Measurements from ENCODE around the gene RPL32. TPM values are rescaled to one million over a fixed set of nuclear protein-coding genes. Genes with fewer than 3 reads are reported as not detected.

Gene RPL32
- total and polyA plus RNA-seq, 2 of the 4 experiments (the other 2 are of a cell fraction): 566 to 1,856 TPM

GRCh38 chr3:12871404-12871983 lies 30.1 kb upstream of the RPL32 start:
- Histone ChIP-seq H3K4me3 (ENCODE audit: insufficient read depth, low read depth, low read length) (no peak overlapping the region), H3K27me3 (ENCODE audit: control insufficient read depth, insufficient read depth, low read length) (peaks cover 25% of the 10 kb centered on the region), H2BK20ac (ENCODE audit: low read depth, low read length) (no peak overlapping the region), H3K4me1 (ENCODE audit: control insufficient read depth, insufficient read depth, low read length) (no peaks in the 10 kb centered on the region; the same call in 1 of the 2 replicates), H3K27ac (ENCODE audit: insufficient read depth, low read length) (no peak overlapping the region), H2BK15ac (ENCODE audit: low read depth, low read length) (no peak overlapping the region), H4K5ac (ENCODE audit: low read depth, low read length) (no peak overlapping the region), H3K36me3 (ENCODE audit: control insufficient read depth, insufficient read depth, low read length) (no peaks in the 10 kb centered on the region), H2AK5ac (ENCODE audit: low read depth, low read length) (no peak overlapping the region), H3K4ac (ENCODE audit: low read depth, low read length) (no peak overlapping the region), H3K9me1 (ENCODE audit: insufficient read depth, low read length) (no peaks in the 10 kb centered on the region; the same call in 1 of the 2 replicates), H3K79me1 (ENCODE audit: low read depth in 1 of 2, low read length in 2 of 2) (no peaks in the 10 kb centered on the region), H4K8ac (ENCODE audit: low read depth in 2 of 2, low read length in 2 of 2) (no peak overlapping the region), H2BK5ac (ENCODE audit: low read depth, low read length, poor library complexity, severe bottlenecking) (no peak overlapping the region), H3K4me2 (ENCODE audit: low read depth, low read length) (no peak overlapping the region), H3K14ac (replicated peaks; ENCODE audit: low read depth, low read length) (no peak overlapping the region), H3K9ac (ENCODE audit: low read depth, low read length) (no peak overlapping the region), H2BK120ac (ENCODE audit: low read depth, low read length) (no peak overlapping the region), H3K56ac (ENCODE audit: extremely low read depth, insufficient read depth, low read length) (no peak overlapping the region), H3K23ac (ENCODE audit: low read depth, low read length) (no peak overlapping the region), H2AFZ (replicated peaks; ENCODE audit: low read length, poor library complexity) (no peak overlapping the region), H3K18ac (ENCODE audit: low read depth, low read length) (no peak overlapping the region), H4K91ac (ENCODE audit: insufficient read depth, low read depth, low read length) (no peak overlapping the region), H3K9me3 (ENCODE audit: control insufficient read depth, insufficient read depth, low read length) (no peaks in the 10 kb centered on the region), H4K20me1 (ENCODE audit: insufficient read depth, low read length) (no peaks in the 10 kb centered on the region), H2AK9ac (replicated peaks; ENCODE audit: low read depth, low read length, poor library complexity) (no peak overlapping the region)
- dilution Hi-C loops (cut with HindIII; ENCODE audit: low sequenced_read_pairs, unreplicated experiment) (no loop called here), in situ Hi-C loops (cut with MboI; ENCODE audit: low sequenced_read_pairs) (no loop called here), intact Hi-C loops (cut with micrococcal nuclease) (no loop called here)
- no TSS peak for BruUV-seq (replicated peaks)
- ATAC-seq (ENCODE audit: low read depth) (no peak), DNase-seq (no peak)
- ChIA-PET POLR2A (ENCODE audit: unreplicated experiment) (no interaction called here), CTCF (no interaction called here)
- no peak for TF ChIP-seq NFE2L2 (IDR thresholded peaks at IDR 0.05; ENCODE audit: low read depth, low read length)
- TF ChIP-seq POLR2A (IDR thresholded peaks at IDR 0.05; ENCODE audit: low read depth, low read length): no peak
- no peak for TF ChIP-seq MXI1 (IDR thresholded peaks at IDR 0.05; ENCODE audit: borderline replicate concordance, low read depth, low read length)
- TF ChIP-seq RCOR1 (IDR thresholded peaks at IDR 0.05; ENCODE audit: insufficient replicate concordance, low read length): no peak
- TF ChIP-seq MAZ (IDR thresholded peaks at IDR 0.05; ENCODE audit: borderline replicate concordance, low read depth, low read length): no peak
- no peak for TF ChIP-seq CHD1 (IDR thresholded peaks at IDR 0.05; ENCODE audit: low read depth, low read length)
- TF ChIP-seq ELK1 (IDR thresholded peaks at IDR 0.05; ENCODE audit: borderline replicate concordance, low read depth, low read length): no peak
- no peak for TF ChIP-seq CEBPB (IDR thresholded peaks at IDR 0.05; ENCODE audit: low read depth, low read length)
- TF ChIP-seq CTCF (conservative IDR thresholded peaks at IDR 0.05; ENCODE audit: low read depth, low read length): no peak
- no peak for TF ChIP-seq RAD21 (IDR thresholded peaks at IDR 0.05; ENCODE audit: low read length)
- no peak for TF ChIP-seq RFX5 (IDR thresholded peaks at IDR 0.05; ENCODE audit: low read depth, low read length)
- TF ChIP-seq USF2 (IDR thresholded peaks at IDR 0.05; ENCODE audit: low read depth, low read length): no peak
- TF ChIP-seq BHLHE40 (IDR thresholded peaks at IDR 0.05; ENCODE audit: low read depth, low read length): no peak
- TF ChIP-seq FOS (IDR thresholded peaks at IDR 0.05; ENCODE audit: low read depth, low read length): no peak
- WGBS, 2 experiments (ENCODE audit: extremely low coverage in 2 of 2, insufficient read length in 1 of 2): 61% methylated on average over 3 of the region's 12 CpGs; no CpG with 5 or more reads in 1 of the 2 experiments
